GM12873 (cell line): ENCODE data around the gene PLCD3.

Experiments used
- TF ChIP-seq, protein P1 (sequence below): IDR thresholded peaks from 2 replicates; pipeline ENCODE4 v1.5.1; 2012; ENCODE audit warnings: low read depth, mild to moderate bottlenecking, moderate library complexity, low read length, control low read depth; ENCODE audit not compliant: insufficient read depth; ENCODE audit errors: missing control alignments

Gene PLCD3

GRCh38 chr17:45135978-45136791 lies 3.9 kb upstream of the PLCD3 start:
- TF ChIP-seq, protein P1, sequence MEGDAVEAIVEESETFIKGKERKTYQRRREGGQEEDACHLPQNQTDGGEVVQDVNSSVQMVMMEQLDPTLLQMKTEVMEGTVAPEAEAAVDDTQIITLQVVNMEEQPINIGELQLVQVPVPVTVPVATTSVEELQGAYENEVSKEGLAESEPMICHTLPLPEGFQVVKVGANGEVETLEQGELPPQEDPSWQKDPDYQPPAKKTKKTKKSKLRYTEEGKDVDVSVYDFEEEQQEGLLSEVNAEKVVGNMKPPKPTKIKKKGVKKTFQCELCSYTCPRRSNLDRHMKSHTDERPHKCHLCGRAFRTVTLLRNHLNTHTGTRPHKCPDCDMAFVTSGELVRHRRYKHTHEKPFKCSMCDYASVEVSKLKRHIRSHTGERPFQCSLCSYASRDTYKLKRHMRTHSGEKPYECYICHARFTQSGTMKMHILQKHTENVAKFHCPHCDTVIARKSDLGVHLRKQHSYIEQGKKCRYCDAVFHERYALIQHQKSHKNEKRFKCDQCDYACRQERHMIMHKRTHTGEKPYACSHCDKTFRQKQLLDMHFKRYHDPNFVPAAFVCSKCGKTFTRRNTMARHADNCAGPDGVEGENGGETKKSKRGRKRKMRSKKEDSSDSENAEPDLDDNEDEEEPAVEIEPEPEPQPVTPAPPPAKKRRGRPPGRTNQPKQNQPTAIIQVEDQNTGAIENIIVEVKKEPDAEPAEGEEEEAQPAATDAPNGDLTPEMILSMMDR, result no peak

- TF ChIP-seq, protein P1, result peak; percentile 100
Measured at GRCh38 chr17:45135192-45135977, 3.1 kb upstream of the PLCD3 start, which contains the start of gene ACBD4. ACBD4 (plus strand) TSS chr17:45135687; CDS start chr17:45136145, 458 bp downstream.

- TF ChIP-seq, protein P1, result peak; percentile 92
Measured at GRCh38 chr17:45132572-45133463, 503 bp upstream of the PLCD3 start.

GRCh38 chr17:45131616-45132319 lies 547 bp downstream of the PLCD3 start:
- TF ChIP-seq, protein P1, result peak; percentile 69

DNA sequence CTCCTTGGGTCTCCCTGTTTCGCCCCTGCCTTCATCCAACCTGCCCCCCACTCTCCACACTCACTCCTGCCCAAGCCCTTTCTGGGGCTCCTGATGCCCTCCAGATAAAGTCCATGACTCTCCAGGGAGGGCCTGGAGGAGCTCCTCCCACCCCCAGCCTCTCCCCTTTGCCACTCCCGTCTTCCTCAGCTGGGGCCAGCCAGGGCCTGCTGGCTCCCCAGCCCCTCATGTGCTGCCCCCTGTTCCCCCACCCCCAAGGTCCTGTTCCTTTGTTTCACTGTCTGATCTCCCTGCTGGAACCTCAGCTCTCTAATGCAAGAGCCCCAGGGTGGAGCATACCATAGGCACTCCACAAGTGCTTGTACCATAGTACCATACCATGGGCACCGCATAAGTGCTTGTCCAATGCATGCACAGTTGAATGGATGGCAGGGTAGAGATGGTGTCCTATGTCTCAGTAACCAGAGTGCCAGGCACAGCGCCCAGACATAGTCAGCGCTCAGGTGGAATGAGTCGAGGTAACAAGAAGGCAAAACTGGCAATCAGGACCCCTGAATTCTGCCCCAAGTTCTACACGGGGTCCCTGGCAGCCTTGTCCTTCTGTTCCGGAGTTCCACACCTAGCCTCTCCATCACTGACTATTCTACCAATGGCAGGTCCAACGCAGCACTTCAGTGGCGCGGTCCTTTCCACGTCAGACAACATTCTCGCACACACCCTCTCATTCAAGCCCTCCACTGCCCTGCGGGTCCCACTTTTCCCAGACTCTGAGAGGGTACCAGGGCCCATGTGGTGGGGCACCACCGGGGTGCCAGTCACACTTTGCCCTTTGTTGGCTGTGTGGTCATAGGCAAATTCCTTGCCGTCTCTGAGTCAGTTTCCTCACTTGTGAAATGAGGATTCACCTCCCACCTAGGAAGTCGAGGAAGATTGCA lies 1.4 kb downstream of the PLCD3 start:
- TF ChIP-seq, protein P1, result no peak

GRCh38 chr17:45129940-45130680 lies 2.2 kb downstream of the PLCD3 start:
- TF ChIP-seq, protein P1, result no peak
